ENCODE data around the gene HBB.
"Not testable (repeated sequence)": the region's sequence is repeated elsewhere in the genome, so short reads cannot be mapped to it uniquely, and the experiment has no call there.

HBB gene

GRCh38 chr11:5226732-5227310 lies at the start of gene HBB:
Gene HBB (minus strand): TSS chr11:5227071. CDS start chr11:5227021, 50 bp downstream.
- no peak for DNase-seq (ENCODE audit: low spot score)

GRCh38 chr11:5275369-5276110 lies 48.7 kb upstream of the HBB start:
- DNase-seq (ENCODE audit: low spot score), result no peak

GRCh38 chr11:5274395-5274794 lies 47.5 kb upstream of the HBB start:
- no peak for DNase-seq (ENCODE audit: low spot score)

GRCh38 chr11:5272395-5273017 lies 45.6 kb upstream of the HBB start:
- DNase-seq (ENCODE audit: low spot score), result no peak

GRCh38 chr11:5269715-5270147 lies 42.9 kb upstream of the HBB start, which contains the start of gene HBE1:
Gene HBE1 (minus strand): TSS chr11:5269945. CDS start chr11:5269890, 55 bp downstream.
- no peak for DNase-seq (ENCODE audit: low spot score)

- no peak for DNase-seq (ENCODE audit: low spot score)
Observed at GRCh38 chr11:5267033-5267563, 40.2 kb upstream of the HBB start.

GRCh38 chr11:5266609-5267008 lies 39.7 kb upstream of the HBB start:
- no peak for DNase-seq (ENCODE audit: low spot score)

GRCh38 chr11:5265832-5266231 lies 39.0 kb upstream of the HBB start:
- DNase-seq (ENCODE audit: low spot score), result no peak

- no peak for DNase-seq (ENCODE audit: low spot score)
Observed at GRCh38 chr11:5258543-5259262, 31.8 kb upstream of the HBB start.

GRCh38 chr11:5257296-5257695 lies 30.4 kb upstream of the HBB start:
- DNase-seq (ENCODE audit: low spot score), result no peak

- DNase-seq (ENCODE audit: low spot score), result not testable (repeated sequence)
Observed at GRCh38 chr11:5254646-5255413, 28.0 kb upstream of the HBB start, which contains the start of gene HBG2. Gene HBG2 (minus strand): TSS chr11:5254781. CDS start chr11:5254728, 53 bp downstream.

GRCh38 chr11:5254023-5254422 lies 27.2 kb upstream of the HBB start:
- DNase-seq (ENCODE audit: low spot score), result not testable (repeated sequence)

- DNase-seq (ENCODE audit: low spot score), result not testable (repeated sequence)
Observed at GRCh38 chr11:5253440-5253839, 26.6 kb upstream of the HBB start.

- DNase-seq (ENCODE audit: low spot score), result no peak
Observed at GRCh38 chr11:5252919-5253265, 26.0 kb upstream of the HBB start.

GRCh38 chr11:5252192-5252918 lies 25.5 kb upstream of the HBB start:
- DNase-seq (ENCODE audit: low spot score), result no peak

- DNase-seq (ENCODE audit: low spot score), result no peak
Observed at GRCh38 chr11:5251746-5252145, 24.9 kb upstream of the HBB start.

- DNase-seq (ENCODE audit: low spot score), result no peak
Observed at GRCh38 chr11:5250543-5251204, 23.8 kb upstream of the HBB start.

GRCh38 chr11:5249807-5250396 lies 23.0 kb upstream of the HBB start, which contains the start of gene HBG1:
Gene HBG1 (minus strand): TSS chr11:5249857. CDS start chr11:5249804, 53 bp downstream.
- not testable (repeated sequence) for DNase-seq (ENCODE audit: low spot score)

GRCh38 chr11:5248498-5248897 lies 21.6 kb upstream of the HBB start:
- DNase-seq (ENCODE audit: low spot score), result not testable (repeated sequence)

Measured in activated CD4-positive, alpha-beta T cell treated with anti-CD3 and anti-CD28 coated beads, Interleukin-2, Interleukin-4, amounts not matched to agents 100 ng/mL and 50 ng/mL, durations not matched to agents 16 hours and 8 hours (primary cell).